OCI-LY1 (cell line): Measurements from ENCODE around the gene CFI.

ENCODE experiments used
- H2AFZ ChIP-seq: fragments of 200-600 bp; sonication (generic), shearing (Covaris generic); 2 replicates; pipeline ENCODE4 v1.6.0; 2014; ENCODE audit warnings: antibody characterized with exemption, mild to moderate bottlenecking, low read length
- H3F3A ChIP-seq: fragments of 200-600 bp; sonication (generic), shearing (Covaris generic); 2 replicates; pipeline ENCODE4 v1.6.0; 2014; ENCODE audit warnings: mild to moderate bottlenecking, antibody characterized with exemption, low read length, moderate library complexity; ENCODE audit not compliant: insufficient read depth
- H3K27ac ChIP-seq: fragments of 200-600 bp; sonication (generic); 2 replicates; pipeline ENCODE4 v1.5.1; 2014; ENCODE audit warnings: low read length, mixed run types, mild to moderate bottlenecking, low read depth; ENCODE audit not compliant: poor library complexity, severe bottlenecking
- H3K27me3 ChIP-seq: fragments of 200-600 bp; sonication (generic); 2 replicates; pipeline ENCODE4 v1.6.0; 2014; ENCODE audit warnings: antibody characterized with exemption, mild to moderate bottlenecking, low read length, moderate library complexity; ENCODE audit not compliant: insufficient read depth
- H3K36me3 ChIP-seq: fragments of 200-600 bp; sonication (generic); 2 replicates; pipeline ENCODE4 v1.6.1; 2014; ENCODE audit warnings: mild to moderate bottlenecking, antibody characterized with exemption, low read length, moderate library complexity, mixed read lengths; ENCODE audit not compliant: insufficient read depth
- H3K4me1 ChIP-seq: fragments of 200-600 bp; sonication (generic); 2 replicates; pipeline ENCODE4 v1.5.1; 2014; ENCODE audit warnings: mild to moderate bottlenecking, low read length, moderate library complexity; ENCODE audit not compliant: insufficient read depth, severe bottlenecking
- H3K4me2 ChIP-seq: fragments of 200-600 bp; sonication (generic), shearing (Covaris generic); 2 replicates; pipeline ENCODE4 v1.6.1; 2014; ENCODE audit warnings: low read length
- H3K4me3 ChIP-seq: fragments of 200-600 bp; sonication (generic); 2 replicates; pipeline ENCODE4 v1.5.1; 2014; ENCODE audit warnings: low read length, low read depth, mild to moderate bottlenecking, mixed read lengths; ENCODE audit not compliant: poor library complexity, severe bottlenecking
- H3K79me2 ChIP-seq: fragments of 200-600 bp; shearing (Covaris generic); 2 replicates; pipeline ENCODE4 v1.6.1; 2016; ENCODE audit warnings: mixed run types, low read length, mixed read lengths; ENCODE audit not compliant: insufficient read depth
- H3K9ac ChIP-seq: fragments of 200-600 bp; sonication (generic), shearing (Covaris generic); 2 replicates; pipeline ENCODE4 v1.6.1; 2014; ENCODE audit warnings: mild to moderate bottlenecking, low read length, mixed read lengths
- H3K9me2 ChIP-seq: fragments of 200-600 bp; sonication (generic), shearing (Covaris generic); 2 replicates; pipeline ENCODE4 v1.6.1; 2014; ENCODE audit warnings: low read depth, mild to moderate bottlenecking, low read length, mixed read lengths
- H3K9me3 ChIP-seq: fragments of 200-600 bp; shearing (Covaris generic); 2 replicates; pipeline ENCODE4 v1.6.1; 2014; ENCODE audit warnings: low read length, mixed read lengths
- H4K20me1 ChIP-seq: fragments of 200-600 bp; sonication (generic), shearing (Covaris generic); 2 replicates; pipeline ENCODE4 v1.6.0; 2016; ENCODE audit warnings: mild to moderate bottlenecking, low read length; ENCODE audit not compliant: insufficient read depth
- EZH2 ChIP-seq: fragments of 200-600 bp; sonication (generic), shearing (Covaris generic); IDR thresholded peaks from 2 replicates; pipeline ENCODE4 v1.8.0; 2017; ENCODE audit warnings: borderline replicate concordance, mixed run types, mild to moderate bottlenecking, antibody characterized with exemption, low read length, moderate library complexity, mixed read lengths
- TF ChIP-seq, protein P1 (sequence below): fragments of 200-600 bp; sonication (generic), shearing (Covaris generic); IDR thresholded peaks from 2 replicates; pipeline ENCODE4 v1.5.1; 2017; ENCODE audit warnings: mild to moderate bottlenecking, antibody characterized with exemption, low read length, moderate library complexity, mixed read lengths

Gene CFI

DNA sequence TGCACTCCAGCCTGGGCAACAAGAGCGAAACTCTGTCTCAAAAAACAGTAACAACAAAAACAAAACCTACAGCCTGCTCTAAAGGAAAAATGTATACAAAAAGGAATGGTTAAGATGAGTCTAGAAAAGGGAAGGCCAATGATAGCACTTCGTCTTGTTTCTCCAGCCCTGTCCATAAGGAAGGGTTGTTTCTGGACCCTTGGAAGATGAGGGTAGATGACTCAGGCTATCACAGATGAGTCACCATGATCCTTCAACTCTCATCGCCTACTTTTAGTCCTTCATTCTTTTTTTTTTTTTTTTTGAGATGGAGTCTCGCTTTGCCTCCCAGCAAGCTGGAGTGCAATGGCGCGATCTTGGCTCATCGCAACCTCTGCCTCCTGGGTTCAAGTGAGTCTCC lies 80.8 kb downstream of the CFI start:
- Histone ChIP-seq H2AFZ (no peak overlapping the region), H3K27me3 (no peaks in the 10 kb centered on the region), H3F3A (0 out of 2 replicates have a peak, but pooled peaks cover 2% of the 10 kb centered on the region), H3K9me3 (no peaks in the 10 kb centered on the region), H4K20me1 (no peaks in the 10 kb centered on the region), H3K36me3 (peaks cover 46% of the 10 kb centered on the region), H3K27ac (no peak overlapping the region), H3K9ac (no peak overlapping the region), H3K4me2 (no peak overlapping the region), H3K79me2 (peaks cover 26% of the 10 kb centered on the region), H3K4me1 (no peaks in the 10 kb centered on the region), H3K9me2 (no peaks in the 10 kb centered on the region), H3K4me3 (no peak overlapping the region)
- TF ChIP-seq, protein P1, sequence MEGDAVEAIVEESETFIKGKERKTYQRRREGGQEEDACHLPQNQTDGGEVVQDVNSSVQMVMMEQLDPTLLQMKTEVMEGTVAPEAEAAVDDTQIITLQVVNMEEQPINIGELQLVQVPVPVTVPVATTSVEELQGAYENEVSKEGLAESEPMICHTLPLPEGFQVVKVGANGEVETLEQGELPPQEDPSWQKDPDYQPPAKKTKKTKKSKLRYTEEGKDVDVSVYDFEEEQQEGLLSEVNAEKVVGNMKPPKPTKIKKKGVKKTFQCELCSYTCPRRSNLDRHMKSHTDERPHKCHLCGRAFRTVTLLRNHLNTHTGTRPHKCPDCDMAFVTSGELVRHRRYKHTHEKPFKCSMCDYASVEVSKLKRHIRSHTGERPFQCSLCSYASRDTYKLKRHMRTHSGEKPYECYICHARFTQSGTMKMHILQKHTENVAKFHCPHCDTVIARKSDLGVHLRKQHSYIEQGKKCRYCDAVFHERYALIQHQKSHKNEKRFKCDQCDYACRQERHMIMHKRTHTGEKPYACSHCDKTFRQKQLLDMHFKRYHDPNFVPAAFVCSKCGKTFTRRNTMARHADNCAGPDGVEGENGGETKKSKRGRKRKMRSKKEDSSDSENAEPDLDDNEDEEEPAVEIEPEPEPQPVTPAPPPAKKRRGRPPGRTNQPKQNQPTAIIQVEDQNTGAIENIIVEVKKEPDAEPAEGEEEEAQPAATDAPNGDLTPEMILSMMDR, result no peak
- TF ChIP-seq EZH2, result no peak

- no peak overlapping the region for H3K27ac ChIP-seq
- no peak overlapping the region for H3K4me2 ChIP-seq
- no peaks in the 10 kb centered on the region for H4K20me1 ChIP-seq
- no peak overlapping the region for H3K9ac ChIP-seq
- no peak overlapping the region for H2AFZ ChIP-seq
- H3K79me2 ChIP-seq, result peaks cover 16% of the 10 kb centered on the region; the same call in 1 of the 2 replicates
- no peaks in the 10 kb centered on the region for H3K9me3 ChIP-seq
- H3K4me3 ChIP-seq, result no peak overlapping the region
- TF ChIP-seq, protein P1, result no peak
- no peak for TF ChIP-seq EZH2
- H3K4me1 ChIP-seq, result no peaks in the 10 kb centered on the region
- peaks cover 50% of the 10 kb centered on the region for H3K36me3 ChIP-seq
- no peaks in the 10 kb centered on the region for H3K27me3 ChIP-seq
- 0 out of 2 replicates have a peak, but pooled peaks cover 2% of the 10 kb centered on the region for H3F3A ChIP-seq
- no peaks in the 10 kb centered on the region for H3K9me2 ChIP-seq
Measured at GRCh38 chr4:109719604-109720003, 82.2 kb downstream of the CFI start.

GRCh38 chr4:109718759-109719158 lies 83.0 kb downstream of the CFI start:
- Histone ChIP-seq H3K9ac (no peak overlapping the region), H3F3A (0 out of 2 replicates have a peak, but pooled peaks cover 2% of the 10 kb centered on the region), H3K36me3 (peaks cover 50% of the 10 kb centered on the region), H3K9me2 (no peaks in the 10 kb centered on the region), H3K9me3 (no peaks in the 10 kb centered on the region), H3K79me2 (peaks cover 16% of the 10 kb centered on the region; the same call in 1 of the 2 replicates), H3K4me2 (no peak overlapping the region), H2AFZ (no peak overlapping the region), H4K20me1 (no peaks in the 10 kb centered on the region), H3K4me1 (no peaks in the 10 kb centered on the region), H3K27ac (no peak overlapping the region), H3K4me3 (no peak overlapping the region), H3K27me3 (no peaks in the 10 kb centered on the region)
- TF ChIP-seq EZH2, result no peak
- TF ChIP-seq, protein P1, result no peak
